ENCODE measurements around the gene OSBPL3. TPM values are rescaled to one million over a fixed set of nuclear protein-coding genes. Genes with fewer than 3 reads are reported as not detected.

Gene OSBPL3
- total RNA-seq, 2 donors from 2014 or later: 3.1 to 8.2 TPM

GRCh38 chr7:24975644-24976260 lies 4.2 kb downstream of the OSBPL3 start:
- H3K9me3 ChIP-seq: no peaks in the 10 kb centered on the region
- no peak overlapping the region for H3K4me3 ChIP-seq
- ATAC-seq (no peak), DNase-seq (no peak)
- no peak overlapping the region for H3K27ac ChIP-seq
- TF ChIP-seq POLR2A (IDR thresholded peaks at IDR 0.05): no peak
- TF ChIP-seq CTCF (IDR thresholded peaks at IDR 0.05): no peak
- H3K36me3 ChIP-seq (replicated peaks in 1 of 2; ENCODE audit: insufficient read depth in 1 of 2, low read depth in 2 of 2): no peaks in the 10 kb centered on the region
- no peaks in the 10 kb centered on the region for H3K27me3 ChIP-seq
- intact Hi-C loops (cut with DNase I): no loop called here
- peaks cover 2% of the 10 kb centered on the region for H3K4me1 ChIP-seq
- 86 to 87% methylated on average over 4 of the region's 4 CpGs for WGBS, 2 donors

GRCh38 chr7:24975172-24975571 lies 4.8 kb downstream of the OSBPL3 start:
- no peak for TF ChIP-seq CTCF (IDR thresholded peaks at IDR 0.05)
- TF ChIP-seq POLR2A (IDR thresholded peaks at IDR 0.05): no peak
- intact Hi-C loops (cut with DNase I): no loop called here
- no peaks in the 10 kb centered on the region for H3K36me3 ChIP-seq (replicated peaks in 1 of 2; ENCODE audit: insufficient read depth in 1 of 2, low read depth in 2 of 2)
- ATAC-seq (no peak), DNase-seq (no peak)
- H3K4me3 ChIP-seq: no peak overlapping the region
- no peaks in the 10 kb centered on the region for H3K9me3 ChIP-seq
- WGBS, 2 donors: 91 to 92% methylated on average over 3 of the region's 3 CpGs
- H3K27ac ChIP-seq: no peak overlapping the region
- no peaks in the 10 kb centered on the region for H3K27me3 ChIP-seq
- no peaks in the 10 kb centered on the region for H3K4me1 ChIP-seq

GRCh38 chr7:24974026-24974832 lies 5.7 kb downstream of the OSBPL3 start:
- no peaks in the 10 kb centered on the region for H3K4me1 ChIP-seq
- DNase-seq: no peak
- H3K36me3 ChIP-seq (replicated peaks in 1 of 2; ENCODE audit: insufficient read depth in 1 of 2, low read depth in 2 of 2): no peaks in the 10 kb centered on the region
- H3K4me3 ChIP-seq: no peak overlapping the region
- H3K27me3 ChIP-seq: no peaks in the 10 kb centered on the region
- H3K27ac ChIP-seq: no peak overlapping the region
- no peaks in the 10 kb centered on the region for H3K9me3 ChIP-seq
- 82 to 90% methylated on average over 15 of the region's 15 CpGs for WGBS, 2 donors
- intact Hi-C loops (cut with DNase I): no loop called here
- ATAC-seq: no peak
- TF ChIP-seq POLR2A (IDR thresholded peaks at IDR 0.05) (no peak), CTCF (IDR thresholded peaks at IDR 0.05) (no peak)

- Histone ChIP-seq H3K27ac (no peak overlapping the region), H3K4me1 (no peaks in the 10 kb centered on the region), H3K4me3 (no peak overlapping the region), H3K27me3 (no peaks in the 10 kb centered on the region), H3K9me3 (no peaks in the 10 kb centered on the region), H3K36me3 (replicated peaks in 1 of 2; ENCODE audit: insufficient read depth in 1 of 2, low read depth in 2 of 2) (no peaks in the 10 kb centered on the region)
- DNase-seq (no peak), ATAC-seq (no peak)
- TF ChIP-seq CTCF (IDR thresholded peaks at IDR 0.05): no peak
- TF ChIP-seq POLR2A (IDR thresholded peaks at IDR 0.05): no peak
- intact Hi-C loops (cut with DNase I): no loop called here
Measured at GRCh38 chr7:24972991-24973390, 7.0 kb downstream of the OSBPL3 start.

GRCh38 chr7:24972166-24972477 lies 7.9 kb downstream of the OSBPL3 start:
- WGBS, 2 donors: 78 to 83% methylated on average over 1 of the region's 1 CpG
- no peak for ATAC-seq
- H3K27ac ChIP-seq: no peak overlapping the region

More at GRCh38 chr7:24972166-24972477, 7.9 kb downstream of the OSBPL3 start:
- intact Hi-C loops (cut with DNase I): no loop called here
- DNase-seq: no peak
- Histone ChIP-seq H3K9me3 (no peaks in the 10 kb centered on the region), H3K4me3 (no peak overlapping the region), H3K36me3 (replicated peaks in 1 of 2; ENCODE audit: insufficient read depth in 1 of 2, low read depth in 2 of 2) (no peaks in the 10 kb centered on the region), H3K4me1 (no peaks in the 10 kb centered on the region), H3K27me3 (no peaks in the 10 kb centered on the region)
- TF ChIP-seq CTCF (IDR thresholded peaks at IDR 0.05): no peak
- TF ChIP-seq POLR2A (IDR thresholded peaks at IDR 0.05): no peak

Measured in body of pancreas (tissue), 4 donors.